ES-I3 (cell line): ENCODE measurements around the gene COL6A1.

Source experiments
- H3K36me3 ChIP-seq: 2 replicates; pipeline ENCODE4 v1.6.1; 2013; ENCODE audit warnings: mild to moderate bottlenecking, low read length, control low read depth, moderate library complexity; ENCODE audit not compliant: insufficient read depth
- H3K4me1 ChIP-seq: 2 replicates; pipeline ENCODE4 v1.6.1; 2013; ENCODE audit warnings: mild to moderate bottlenecking, control low read depth, low read length; ENCODE audit not compliant: insufficient read depth
- H3K9ac ChIP-seq: 2 replicates; pipeline ENCODE4 v1.6.1; 2013; ENCODE audit warnings: low read depth, mild to moderate bottlenecking, low read length, moderate library complexity
- H3K9me3 ChIP-seq: 2 replicates; pipeline ENCODE4 v1.6.1; 2013; ENCODE audit warnings: mild to moderate bottlenecking, low read length, moderate library complexity; ENCODE audit not compliant: control insufficient read depth, insufficient read depth

COL6A1 gene

DNA sequence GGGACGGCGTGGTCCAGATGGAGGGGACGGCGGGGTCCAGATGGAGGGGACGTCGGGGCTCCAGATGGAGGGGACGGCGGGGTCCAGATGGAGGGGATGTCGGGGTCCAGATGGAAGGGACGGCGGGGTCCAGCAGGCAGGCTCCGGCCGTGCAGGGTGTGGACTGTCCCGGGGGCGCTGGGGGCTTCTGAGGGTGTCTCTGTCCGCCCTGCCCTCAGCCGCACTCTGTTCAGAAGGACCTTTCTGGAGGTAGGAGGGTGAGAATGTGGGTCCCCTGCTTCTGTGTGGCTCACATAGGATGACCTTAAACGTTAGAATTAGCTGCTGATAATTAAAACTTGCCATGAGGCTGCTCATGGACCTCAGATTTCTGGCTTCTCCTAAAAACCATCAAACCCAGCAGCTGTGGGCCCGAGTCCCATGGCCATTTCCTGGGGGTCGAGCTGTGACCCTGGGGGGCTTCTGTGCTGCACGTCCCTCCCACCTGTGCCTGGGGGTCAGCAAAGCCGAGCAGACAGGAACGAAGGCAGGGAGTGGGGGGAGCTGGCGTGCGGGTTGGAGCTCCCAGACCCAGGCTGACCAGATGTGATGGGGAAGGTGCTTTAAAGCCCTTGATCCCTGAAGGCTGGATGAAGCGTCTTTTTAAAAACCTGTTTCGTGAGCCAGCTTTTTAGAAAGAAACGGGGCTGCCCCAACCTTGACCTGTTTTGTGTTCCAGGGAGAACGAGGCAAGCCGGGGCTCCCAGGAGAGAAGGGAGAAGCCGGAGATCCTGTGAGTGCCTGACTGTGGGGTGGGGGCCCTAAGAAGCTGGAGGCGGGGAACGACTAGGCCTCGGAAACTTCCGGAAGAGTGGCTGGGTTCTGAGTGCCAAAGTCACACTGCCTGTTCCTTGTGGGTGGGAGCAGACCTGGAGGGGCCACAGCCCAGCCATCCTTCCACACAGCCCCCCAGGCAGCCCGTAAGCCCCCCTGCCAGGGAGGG lies 7.1 kb downstream of the COL6A1 start:
- H3K9me3 ChIP-seq: no peaks in the 10 kb centered on the region
- no peaks in the 10 kb centered on the region; the same call in 1 of the 2 replicates for H3K36me3 ChIP-seq
- H3K4me1 ChIP-seq: no peaks in the 10 kb centered on the region

DNA sequence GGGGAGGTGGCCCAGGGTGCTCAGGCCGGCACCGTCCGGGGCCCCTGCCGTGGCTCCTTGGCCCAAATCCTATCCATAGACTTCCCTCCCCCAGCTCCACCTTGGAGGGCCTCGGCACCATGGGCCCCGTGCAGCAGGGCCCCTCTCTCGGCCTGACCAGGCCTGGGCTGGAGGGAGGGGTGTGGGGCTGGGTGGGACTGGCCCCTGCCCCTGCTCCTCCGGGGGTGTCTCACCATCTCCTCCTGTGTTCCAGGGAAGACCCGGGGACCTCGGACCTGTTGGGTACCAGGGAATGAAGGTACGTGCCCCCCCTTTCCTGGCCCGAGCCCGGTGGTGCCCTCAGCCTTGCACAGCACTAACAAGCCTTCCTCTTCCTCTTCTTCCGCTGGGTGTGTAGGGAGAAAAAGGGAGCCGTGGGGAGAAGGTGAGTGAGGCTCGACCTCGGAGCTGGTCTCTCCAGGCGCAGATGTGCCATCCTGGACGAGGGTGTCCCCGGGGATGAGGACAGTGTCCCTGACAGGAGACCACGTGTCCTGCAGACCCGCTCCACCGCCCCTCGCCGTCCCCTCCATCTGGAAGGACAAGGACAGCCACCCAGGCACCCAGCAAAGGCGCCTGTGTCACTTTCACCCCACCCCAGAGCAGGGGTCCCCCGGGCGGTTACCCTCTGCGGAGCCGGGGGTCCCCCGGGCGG lies 7.9 kb downstream of the COL6A1 start:
- H3K9me3 ChIP-seq: no peaks in the 10 kb centered on the region
- no peaks in the 10 kb centered on the region; the same call in 1 of the 2 replicates for H3K36me3 ChIP-seq
- no peaks in the 10 kb centered on the region for H3K4me1 ChIP-seq

More for the DNA sequence above, 7.1 kb downstream of the COL6A1 start:
- no peak overlapping the region for H3K9ac ChIP-seq

DNA sequence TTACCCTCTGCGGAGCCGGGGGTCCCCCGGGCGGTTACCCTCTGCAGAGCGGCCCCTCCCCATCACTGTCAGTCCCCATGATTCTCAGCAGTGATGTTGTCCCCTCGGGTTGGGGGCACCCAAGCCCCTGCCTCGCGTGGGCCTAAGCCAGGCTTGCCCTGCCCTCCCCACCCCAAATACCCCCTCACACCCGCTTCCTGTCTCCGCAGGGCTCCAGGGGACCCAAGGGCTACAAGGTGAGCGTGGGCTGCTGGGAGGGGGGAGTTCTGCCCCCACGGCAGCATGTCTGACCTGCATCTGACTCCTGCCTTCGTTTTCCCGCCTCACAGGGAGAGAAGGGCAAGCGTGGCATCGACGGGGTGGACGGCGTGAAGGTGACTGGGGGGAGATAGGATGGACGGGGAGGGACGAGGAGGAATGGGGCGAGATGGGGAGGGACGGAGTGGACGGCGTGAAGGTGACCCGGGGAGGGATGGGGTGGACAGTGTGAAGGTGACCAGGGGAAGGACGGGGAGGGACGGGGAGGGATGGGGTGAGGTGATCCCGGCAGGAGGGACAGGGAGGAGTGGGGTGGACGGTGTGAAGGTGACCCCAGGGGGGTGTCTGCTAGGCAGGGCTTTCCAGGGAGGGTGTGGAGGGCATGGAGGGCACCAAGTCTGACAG lies 8.6 kb downstream of the COL6A1 start:
- H3K4me1 ChIP-seq: no peaks in the 10 kb centered on the region
- H3K36me3 ChIP-seq: no peaks in the 10 kb centered on the region; the same call in 1 of the 2 replicates
- H3K9ac ChIP-seq: no peak overlapping the region
- H3K9me3 ChIP-seq: no peaks in the 10 kb centered on the region

More for the DNA sequence above, 7.9 kb downstream of the COL6A1 start:
- no peak overlapping the region for H3K9ac ChIP-seq

DNA sequence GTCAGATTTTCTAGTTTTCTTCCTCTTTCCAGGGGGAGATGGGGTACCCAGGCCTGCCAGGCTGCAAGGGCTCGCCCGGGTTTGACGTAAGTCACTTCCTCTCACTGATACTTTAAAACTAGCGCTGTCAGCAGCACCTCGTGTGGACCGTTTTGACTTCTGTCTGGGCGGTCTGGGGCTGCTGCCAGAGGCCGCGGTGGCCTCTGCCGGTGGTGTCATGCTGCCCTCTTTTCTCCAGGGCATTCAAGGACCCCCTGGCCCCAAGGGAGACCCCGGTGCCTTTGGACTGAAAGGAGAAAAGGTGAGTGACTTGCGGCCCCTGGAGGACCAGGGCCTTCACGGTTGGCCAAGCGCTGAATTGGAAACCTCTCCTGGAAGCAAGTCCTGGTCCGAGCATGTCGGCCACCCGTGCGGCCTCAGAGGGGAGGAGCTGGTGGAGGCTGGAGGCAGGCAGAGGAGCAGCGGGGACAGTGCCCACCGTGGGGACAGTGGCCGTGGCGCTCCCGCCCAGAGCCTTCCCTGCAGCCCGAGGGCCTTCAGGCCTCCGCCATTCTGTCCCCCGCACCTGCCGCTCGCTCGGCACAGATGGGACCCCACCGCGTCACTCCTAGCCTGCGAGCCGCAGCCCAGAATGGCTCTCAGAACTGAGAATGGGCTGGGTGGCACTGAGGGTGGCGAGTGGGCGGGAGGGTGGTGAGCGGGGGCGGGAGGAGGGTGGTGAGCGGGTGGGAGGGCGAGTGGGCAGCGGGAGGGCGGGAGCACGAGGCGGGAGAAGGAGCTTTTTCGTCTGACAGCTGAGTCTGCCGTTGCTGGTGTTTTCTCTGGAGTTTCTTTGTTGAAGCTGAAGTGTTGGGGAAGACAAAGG lies 9.4 kb downstream of the COL6A1 start:
- Histone ChIP-seq H3K9me3 (no peaks in the 10 kb centered on the region), H3K9ac (no peak overlapping the region), H3K4me1 (no peaks in the 10 kb centered on the region), H3K36me3 (no peaks in the 10 kb centered on the region; the same call in 1 of the 2 replicates)

DNA sequence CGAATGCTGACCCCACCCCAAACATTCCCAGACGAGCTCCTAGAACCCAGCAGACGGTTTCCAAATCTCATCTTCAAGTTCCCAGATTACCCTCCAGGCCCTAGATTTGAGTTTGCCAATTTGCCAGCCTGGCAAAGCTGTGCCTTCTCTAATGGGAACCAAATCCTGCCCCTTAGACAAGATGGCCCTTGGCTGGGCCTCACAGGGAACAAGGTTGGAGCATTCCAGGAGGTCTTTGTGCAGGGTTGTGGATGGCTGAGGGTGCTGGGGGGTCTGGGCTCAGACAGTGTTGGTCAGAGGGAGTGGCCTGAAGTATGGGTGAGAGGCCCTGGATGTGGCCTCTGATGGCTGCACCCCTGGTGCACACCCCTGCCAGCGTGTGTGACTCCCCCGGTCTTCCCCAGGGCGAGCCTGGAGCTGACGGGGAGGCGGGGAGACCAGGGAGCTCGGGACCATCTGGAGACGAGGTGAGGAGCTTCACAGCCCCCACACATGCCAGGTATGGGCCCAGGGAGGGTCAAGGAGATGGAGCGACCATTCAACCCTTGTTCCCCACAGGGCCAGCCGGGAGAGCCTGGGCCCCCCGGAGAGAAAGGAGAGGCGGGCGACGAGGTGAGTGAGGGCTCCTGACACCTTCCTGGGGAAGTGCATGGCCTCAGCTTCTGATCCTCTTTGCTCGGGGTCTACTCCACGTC lies 10.2 kb downstream of the COL6A1 start:
- H3K9me3 ChIP-seq: no peaks in the 10 kb centered on the region
- no peak overlapping the region for H3K9ac ChIP-seq
- H3K4me1 ChIP-seq: no peaks in the 10 kb centered on the region
- H3K36me3 ChIP-seq: no peaks in the 10 kb centered on the region; the same call in 1 of the 2 replicates

DNA sequence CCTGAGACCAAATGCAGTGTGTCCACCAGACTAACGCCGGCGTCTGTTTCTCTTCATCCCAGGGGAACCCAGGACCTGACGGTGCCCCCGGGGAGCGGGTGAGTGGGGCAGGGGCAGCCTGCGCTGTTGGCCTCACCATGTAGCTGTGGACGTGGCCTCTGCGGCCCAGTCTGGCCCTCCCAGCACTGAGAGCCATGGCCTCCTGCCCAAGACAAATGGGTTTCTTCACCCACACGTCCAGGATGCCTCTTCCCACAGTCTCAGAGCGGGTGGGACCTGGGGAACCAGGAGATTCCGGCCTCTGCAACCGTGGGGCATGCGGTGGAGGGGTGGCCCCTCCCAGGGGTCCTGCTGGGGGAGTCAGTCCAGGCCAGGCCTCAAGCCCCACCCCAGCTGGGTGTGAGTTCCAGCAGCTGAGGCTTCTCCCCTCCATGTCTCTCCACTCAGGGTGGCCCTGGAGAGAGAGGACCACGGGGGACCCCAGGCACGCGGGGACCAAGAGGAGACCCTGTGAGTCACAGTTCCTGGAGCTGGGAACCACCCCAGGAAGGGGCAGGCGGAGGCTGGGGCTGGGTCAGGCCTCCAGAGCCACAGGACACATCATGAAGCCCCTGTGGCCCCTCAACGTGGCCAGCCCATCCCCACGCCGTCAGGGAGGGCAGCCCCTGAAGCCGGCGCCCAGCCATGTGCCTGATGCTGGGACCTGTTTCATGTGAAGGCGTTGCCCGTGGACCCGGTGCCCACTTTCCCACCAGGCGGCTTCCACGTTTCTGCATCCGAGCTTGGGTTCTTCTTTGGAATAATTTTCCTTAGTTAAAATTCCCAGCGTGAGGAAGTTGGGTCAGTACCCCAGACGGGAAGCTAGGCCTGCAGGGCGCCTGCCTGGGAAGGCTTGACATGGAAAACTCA lies 11.0 kb downstream of the COL6A1 start:
- H3K4me1 ChIP-seq: no peaks in the 10 kb centered on the region
- H3K9me3 ChIP-seq: no peaks in the 10 kb centered on the region
- no peak overlapping the region for H3K9ac ChIP-seq
- H3K36me3 ChIP-seq: no peaks in the 10 kb centered on the region; the same call in 1 of the 2 replicates

DNA sequence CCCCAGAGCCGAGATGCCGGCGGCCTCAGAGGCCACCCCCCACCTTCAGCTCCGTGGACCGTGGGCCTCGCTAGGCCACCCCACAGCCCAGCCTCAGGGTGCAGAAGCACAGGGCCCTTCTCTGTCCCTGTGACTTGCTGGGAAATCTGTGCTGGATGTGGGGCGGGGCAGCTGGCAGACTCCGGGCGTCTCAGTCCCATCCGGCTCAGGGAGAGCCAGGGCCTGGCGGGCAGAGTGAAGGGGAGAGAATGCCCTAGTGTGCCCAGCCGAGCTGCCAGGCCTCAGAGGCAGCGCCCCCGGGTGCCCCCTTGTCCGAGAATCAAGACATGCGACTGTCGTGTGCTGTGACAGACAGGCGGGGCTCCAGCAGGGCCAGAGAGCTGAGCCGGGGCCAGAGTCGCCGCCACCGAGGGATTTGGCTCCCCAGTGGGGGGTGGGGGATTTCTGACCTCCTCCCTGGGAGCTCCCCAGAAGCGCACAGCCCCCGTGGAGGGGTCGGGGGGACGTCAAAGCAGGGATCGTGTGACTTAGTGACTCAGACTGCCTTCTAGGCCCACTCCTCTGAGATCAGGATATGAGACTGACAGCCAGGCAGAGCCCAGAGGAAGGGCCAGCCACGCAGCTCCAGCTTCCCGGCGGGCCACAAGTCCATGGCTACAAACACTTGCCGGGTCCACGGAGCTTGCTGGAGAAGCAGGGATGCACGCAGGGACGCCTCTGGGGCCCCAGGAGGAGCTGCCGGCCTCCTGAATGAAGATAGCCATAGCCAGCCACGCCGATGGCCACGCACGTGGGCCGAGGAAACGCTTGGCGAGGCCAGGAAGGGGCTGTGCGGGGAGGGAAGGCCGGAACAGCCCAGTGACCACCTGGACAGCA lies 11.9 kb downstream of the COL6A1 start:
- Histone ChIP-seq H3K4me1 (no peaks in the 10 kb centered on the region), H3K9me3 (no peaks in the 10 kb centered on the region), H3K9ac (no peak overlapping the region), H3K36me3 (no peaks in the 10 kb centered on the region; the same call in 1 of the 2 replicates)

DNA sequence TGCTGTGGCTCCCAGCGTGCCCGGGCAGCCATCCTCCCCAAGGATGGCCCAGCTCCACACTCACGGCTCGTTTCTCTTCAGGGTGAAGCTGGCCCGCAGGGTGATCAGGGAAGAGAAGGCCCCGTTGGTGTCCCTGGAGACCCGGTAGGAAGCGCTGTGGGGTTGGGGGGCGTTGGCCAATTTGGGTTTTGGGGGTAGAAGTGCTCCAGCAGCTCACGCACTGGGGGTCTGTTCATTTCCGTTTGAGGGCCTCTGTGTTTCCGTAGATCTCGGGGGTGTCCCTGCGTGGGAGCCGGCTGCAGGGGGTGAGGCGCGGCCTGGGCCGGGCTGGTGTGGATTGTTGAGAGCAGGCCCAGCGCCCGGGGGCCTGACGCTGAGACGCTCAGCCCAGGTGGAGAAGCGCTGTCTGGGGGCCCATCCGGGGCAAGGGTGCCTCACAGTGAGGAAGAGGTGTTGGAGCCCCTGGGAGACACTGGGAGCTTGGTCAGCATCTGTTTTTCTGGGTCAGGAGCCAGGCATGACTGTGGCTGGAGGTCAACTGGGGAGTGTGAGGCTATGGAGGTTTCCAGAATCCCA lies 12.6 kb downstream of the COL6A1 start:
- Histone ChIP-seq H3K9me3 (no peaks in the 10 kb centered on the region), H3K9ac (no peak overlapping the region), H3K4me1 (no peaks in the 10 kb centered on the region), H3K36me3 (no peaks in the 10 kb centered on the region; the same call in 1 of the 2 replicates)

DNA sequence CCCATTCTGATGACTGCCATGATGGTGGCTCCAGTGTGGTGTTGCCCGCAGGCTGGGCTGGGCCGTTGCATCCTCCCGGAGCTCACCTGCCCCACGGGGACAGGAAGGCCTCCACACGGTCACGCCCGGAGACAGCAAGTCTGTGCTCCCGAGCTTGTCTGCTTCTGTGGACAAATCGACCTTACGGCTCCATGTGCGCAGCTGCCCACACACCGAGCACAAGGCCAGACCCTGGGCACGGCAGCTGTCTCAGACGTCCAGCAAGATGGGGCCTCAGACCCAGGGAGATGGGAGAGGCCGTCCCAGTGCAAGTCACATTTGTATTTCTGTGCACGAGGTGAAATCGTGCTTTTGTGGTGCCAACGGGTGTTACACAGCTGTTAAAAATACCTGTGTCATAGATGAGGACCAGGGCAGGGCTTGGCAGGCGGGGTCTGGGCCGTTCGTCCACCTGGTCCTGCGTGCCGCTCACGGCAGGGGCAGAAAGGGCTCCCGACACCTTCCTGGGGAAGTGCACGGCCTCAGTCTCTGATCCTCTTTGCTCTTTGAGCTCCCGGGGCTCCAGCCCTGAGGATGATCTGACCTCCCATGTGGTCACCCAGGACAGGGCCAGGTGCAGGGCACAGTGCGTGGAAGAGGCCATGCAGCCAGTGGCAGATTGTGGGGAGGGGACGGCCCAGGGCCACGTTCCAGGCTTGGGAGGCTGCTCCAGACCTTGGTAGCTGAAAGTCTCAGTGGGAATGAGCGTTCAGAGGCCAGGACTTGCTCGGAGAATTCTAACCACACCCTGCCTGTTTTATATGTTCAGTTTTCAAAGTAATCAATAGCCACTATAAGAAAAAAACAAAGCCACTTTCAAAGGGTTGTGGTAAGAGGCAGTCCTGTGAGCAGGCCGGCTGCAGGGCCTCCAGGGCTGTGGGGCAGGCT lies 13.5 kb downstream of the COL6A1 start:
- H3K4me1 ChIP-seq: no peaks in the 10 kb centered on the region
- H3K9me3 ChIP-seq: no peaks in the 10 kb centered on the region
- H3K36me3 ChIP-seq: no peaks in the 10 kb centered on the region; the same call in 1 of the 2 replicates
- no peak overlapping the region for H3K9ac ChIP-seq

DNA sequence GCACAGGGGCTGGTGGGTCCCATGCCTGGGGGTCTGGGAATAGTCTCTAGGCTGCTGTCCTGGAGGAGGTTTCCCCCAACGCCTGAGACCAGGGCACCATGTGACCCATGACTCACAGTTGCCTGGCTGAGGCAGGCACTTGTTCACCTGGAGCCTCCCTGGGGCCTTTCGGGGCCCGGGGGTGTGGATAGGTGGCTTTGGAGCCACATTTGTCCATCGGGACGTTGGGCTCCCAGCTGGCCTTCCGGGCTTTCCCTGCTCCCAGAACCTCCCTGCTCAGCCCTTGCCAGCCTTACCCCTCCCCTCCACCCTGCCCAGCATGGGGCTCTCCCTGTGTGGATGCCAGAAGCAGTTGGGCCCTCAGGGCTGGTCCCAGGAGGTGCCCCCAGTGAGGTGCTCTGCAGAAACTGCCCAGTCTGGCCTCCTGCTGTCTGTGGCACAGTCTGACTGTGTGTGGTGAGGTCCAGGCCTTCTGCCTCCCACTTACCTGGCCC lies 14.2 kb downstream of the COL6A1 start:
- Histone ChIP-seq H3K36me3 (no peaks in the 10 kb centered on the region; the same call in 1 of the 2 replicates), H3K4me1 (no peaks in the 10 kb centered on the region), H3K9me3 (no peaks in the 10 kb centered on the region), H3K9ac (no peak overlapping the region)
